GM21717 (cell line): ENCODE data around the gene MYO18A.

ENCODE experiments used
- ATAC-seq: cut with Tn5 transposase; IDR thresholded peaks from one replicate; pipeline ENCODE4 v1.9.1; 2021; ENCODE audit warnings: mild to moderate bottlenecking, moderate library complexity; ENCODE audit not compliant: unreplicated experiment

MYO18A gene

DNA sequence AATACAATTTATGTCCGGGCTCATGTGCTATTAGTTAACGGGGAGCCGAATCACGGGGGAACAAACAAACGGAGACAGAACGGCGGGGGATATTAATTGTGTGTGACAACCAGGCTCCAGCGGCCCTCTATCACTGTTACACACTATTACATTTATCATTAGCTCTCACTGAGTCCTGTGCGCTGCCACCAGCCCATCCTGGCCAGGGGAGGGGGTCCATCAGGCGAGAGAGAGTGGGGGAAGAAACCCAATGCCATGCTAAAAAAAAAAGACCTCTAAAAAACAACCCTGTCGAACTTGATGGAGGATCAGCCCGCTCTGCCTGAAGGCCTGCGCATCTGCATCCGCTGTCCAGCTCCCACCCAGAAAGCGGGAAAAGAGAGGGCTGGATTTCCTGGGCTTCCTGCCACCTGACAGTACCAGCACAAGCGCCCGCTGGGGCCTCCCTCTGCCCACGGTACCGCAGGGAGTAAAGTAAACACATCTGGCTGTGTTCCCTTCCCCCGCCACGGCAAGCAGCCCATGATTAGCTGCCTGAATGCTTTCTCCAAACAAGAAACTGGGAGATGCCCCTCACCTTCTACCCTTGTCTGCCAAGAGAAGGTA lies 95.6 kb downstream of the MYO18A start:
- no peak for ATAC-seq

- no peak for ATAC-seq
These were observed 99.2 kb downstream of the MYO18A start for GRCh38 chr17:29080965-29081364.

DNA sequence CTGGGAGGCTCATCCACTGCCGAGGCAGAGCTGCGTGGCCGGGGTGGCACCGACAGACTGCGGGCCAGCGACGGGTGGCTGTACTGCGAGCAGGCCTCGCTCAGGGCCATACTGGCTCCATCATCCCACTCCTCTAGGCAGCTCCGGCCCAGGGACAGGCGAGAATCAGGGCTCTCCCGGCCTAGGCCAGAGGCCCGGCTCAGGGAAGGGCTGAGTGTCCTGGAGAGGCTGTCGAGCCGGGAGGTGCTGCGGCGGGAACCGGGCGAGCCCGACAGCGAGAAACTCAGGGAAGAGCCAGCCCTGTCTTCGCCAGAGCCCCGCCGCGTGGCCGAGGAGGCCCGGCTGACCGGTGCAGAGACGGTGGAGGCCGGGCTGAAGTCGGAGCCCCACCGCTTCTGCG lies 99.9 kb downstream of the MYO18A start:
- ATAC-seq, result no peak

GRCh38 chr17:29079887-29080286 lies 100.3 kb downstream of the MYO18A start:
- no peak for ATAC-seq

DNA sequence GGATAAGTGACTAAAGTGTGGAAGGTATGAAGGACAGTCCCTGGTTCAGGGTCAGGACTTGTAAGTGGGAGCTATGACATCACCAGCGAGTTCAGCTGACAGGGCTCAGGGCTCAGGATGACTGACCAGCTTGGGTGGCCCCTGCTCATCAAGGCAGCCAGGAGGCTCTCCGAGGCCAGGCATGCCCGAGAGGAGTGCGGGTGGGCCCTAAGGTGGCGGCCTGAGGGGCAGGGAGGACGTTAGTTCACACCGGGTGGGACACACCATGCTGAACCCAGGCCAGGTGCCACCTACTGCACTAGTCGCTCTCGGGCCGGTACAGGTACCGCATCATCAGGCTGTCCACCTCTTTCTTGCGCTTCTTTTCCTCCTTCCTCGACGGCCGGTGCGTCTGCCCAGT lies 100.8 kb downstream of the MYO18A start:
- ATAC-seq, result no peak

- no peak for ATAC-seq
These were observed 101.8 kb downstream of the MYO18A start for GRCh38 chr17:29078183-29079045.

DNA sequence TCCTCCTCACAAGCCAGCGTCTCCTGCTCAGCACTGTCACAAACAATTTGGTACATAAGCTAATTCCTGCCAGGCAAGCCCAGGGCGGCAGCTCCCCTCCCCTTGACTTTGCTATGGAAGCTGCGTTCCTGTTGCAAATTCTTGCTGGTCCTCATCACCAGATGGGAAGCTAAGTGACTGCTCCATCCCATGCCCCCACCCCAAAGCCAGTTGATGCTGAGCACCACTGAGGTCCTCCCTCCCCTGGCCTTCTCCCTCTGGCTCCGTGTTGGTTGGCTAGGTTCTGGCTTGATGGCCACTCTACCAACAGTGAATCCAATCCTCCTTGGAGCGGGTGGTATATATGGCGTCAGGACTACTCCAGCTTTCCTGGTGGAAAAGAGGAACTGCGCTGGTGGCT lies 102.9 kb downstream of the MYO18A start:
- no peak for ATAC-seq

- no peak for ATAC-seq
These were observed 103.5 kb downstream of the MYO18A start for GRCh38 chr17:29076722-29077121.

GRCh38 chr17:29076087-29076486 lies 104.1 kb downstream of the MYO18A start:
- no peak for ATAC-seq

GRCh38 chr17:29074488-29074887 lies 105.7 kb downstream of the MYO18A start:
- no peak for ATAC-seq

GRCh38 chr17:29073520-29073919 lies 106.7 kb downstream of the MYO18A start:
- no peak for ATAC-seq

- ATAC-seq, result no peak
These were observed 107.2 kb downstream of the MYO18A start for GRCh38 chr17:29073045-29073444.

- ATAC-seq, result no peak
These were observed 108.9 kb downstream of the MYO18A start for GRCh38 chr17:29071303-29071702.

- no peak for ATAC-seq
These were observed 109.4 kb downstream of the MYO18A start for GRCh38 chr17:29070781-29071180.

GRCh38 chr17:29070308-29070707 lies 109.9 kb downstream of the MYO18A start:
- no peak for ATAC-seq

- ATAC-seq, result no peak
These were observed 110.6 kb downstream of the MYO18A start for GRCh38 chr17:29069526-29070041.

DNA sequence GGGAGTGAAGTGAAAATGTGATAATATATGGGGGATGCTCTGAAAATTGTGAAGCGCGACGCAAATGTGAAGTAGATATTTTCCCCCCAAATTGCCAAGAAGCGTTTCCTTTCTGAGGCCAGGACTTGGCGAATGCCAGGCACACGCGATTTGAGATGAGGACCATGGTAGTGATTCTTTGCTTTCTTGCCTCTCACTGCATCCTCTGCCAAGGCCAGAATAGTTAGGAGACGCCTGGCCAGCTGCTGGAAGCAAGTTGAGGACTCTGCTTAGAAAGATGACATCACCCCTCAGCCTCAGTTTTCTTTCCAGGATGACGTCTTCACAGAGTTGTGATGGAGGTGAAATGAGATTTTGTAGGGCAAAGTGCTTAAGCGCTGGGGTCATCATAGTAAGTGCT lies 111.4 kb downstream of the MYO18A start:
- ATAC-seq, result no peak

GRCh38 chr17:29066606-29067005 lies 113.6 kb downstream of the MYO18A start:
- ATAC-seq, result no peak

GRCh38 chr17:29066047-29066446 lies 114.2 kb downstream of the MYO18A start:
- no peak for ATAC-seq

- ATAC-seq, result no peak
These were observed 116.2 kb downstream of the MYO18A start for GRCh38 chr17:29063992-29064391.

GRCh38 chr17:29062215-29062614 lies 118.0 kb downstream of the MYO18A start:
- ATAC-seq, result no peak

DNA sequence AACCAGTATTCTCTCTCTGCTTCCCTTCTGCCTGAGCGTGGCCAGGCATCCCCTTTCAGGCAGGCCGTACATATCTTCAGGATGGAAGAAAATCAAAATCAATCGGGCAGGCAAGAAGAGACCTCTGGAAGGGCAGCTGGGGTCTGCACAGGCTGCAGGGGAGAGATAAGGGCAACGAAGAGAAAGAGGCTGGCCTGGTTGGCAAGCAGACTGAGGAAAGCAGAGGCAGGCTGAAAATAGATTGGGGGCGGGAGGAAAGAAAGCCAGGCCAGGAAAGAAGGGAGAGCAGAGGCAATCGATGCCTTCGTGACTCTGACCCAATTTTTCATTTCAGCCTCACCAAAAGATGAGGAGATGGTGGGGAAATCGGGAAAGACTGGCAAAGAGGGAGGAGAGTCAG lies 119.2 kb downstream of the MYO18A start:
- no peak for ATAC-seq
